Cardiac muscle cell (in vitro differentiated cells and primary cell): ENCODE data around the gene ACP4. TPM values are rescaled to one million over a fixed set of nuclear protein-coding genes. Genes with fewer than 3 reads are reported as not detected.

ENCODE experiments used
- DNase-seq, 2 donors: peaks; one replicate each; pipeline versions ENCODE4 v3.0.0 to v3.0.0-alpha.2; 2010 to 2017; ENCODE audit warnings: low read depth in 1 of 2, low spot score in 1 of 2
- H3K27ac ChIP-seq: fragments of 200-600 bp; sonication (generic); 2 replicates; pipeline ENCODE4 v1.5.1; 2016
- H3K27me3 ChIP-seq: fragments of 200-600 bp; sonication (generic); 2 replicates; pipeline ENCODE4 v1.6.0; 2016; ENCODE audit warnings: control low read depth
- H3K36me3 ChIP-seq: fragments of 200-600 bp; sonication (generic); 2 replicates; pipeline ENCODE4 v1.5.1; 2016; ENCODE audit warnings: control low read depth
- H3K4me1 ChIP-seq: fragments of 200-600 bp; sonication (generic); 2 replicates; pipeline ENCODE4 v1.8.1; 2017; ENCODE audit warnings: low read depth, mild to moderate bottlenecking, mixed run types
- H3K4me3 ChIP-seq: fragments of 200-600 bp; sonication (generic); 2 replicates; pipeline ENCODE4 v1.5.1; 2016; ENCODE audit warnings: mild to moderate bottlenecking
- H3K9me3 ChIP-seq: fragments of 200-600 bp; sonication (generic); 2 replicates; pipeline ENCODE4 v1.5.1; 2017; ENCODE audit warnings: low read depth, mild to moderate bottlenecking, control low read depth
- CTCF ChIP-seq: IDR thresholded peaks from 2 replicates; pipeline ENCODE4 v1.5.1; 2012; ENCODE audit warnings: low read depth, mild to moderate bottlenecking, low read length
- polyA plus RNA-seq: library from polyadenylated mRNA; unstranded; fragments of >200 nt; fragmentation: Nextera tagmentation; extraction: Ambion mirVana; gene quantifications from 2 replicates; pipeline ENCODE4 v1.2.1, GENCODE V29; 2016
- total RNA-seq: library from RNA; depleted of rRNA; stranded (reverse); fragments of >200 nt; gene quantifications from 2 replicates; pipeline ENCODE4 v1.2.3, GENCODE V29; 2016

The ACP4 gene
- total and polyA plus RNA-seq, 2 experiments from 2014 or later: 0.23 TPM; not detected in 1

DNA sequence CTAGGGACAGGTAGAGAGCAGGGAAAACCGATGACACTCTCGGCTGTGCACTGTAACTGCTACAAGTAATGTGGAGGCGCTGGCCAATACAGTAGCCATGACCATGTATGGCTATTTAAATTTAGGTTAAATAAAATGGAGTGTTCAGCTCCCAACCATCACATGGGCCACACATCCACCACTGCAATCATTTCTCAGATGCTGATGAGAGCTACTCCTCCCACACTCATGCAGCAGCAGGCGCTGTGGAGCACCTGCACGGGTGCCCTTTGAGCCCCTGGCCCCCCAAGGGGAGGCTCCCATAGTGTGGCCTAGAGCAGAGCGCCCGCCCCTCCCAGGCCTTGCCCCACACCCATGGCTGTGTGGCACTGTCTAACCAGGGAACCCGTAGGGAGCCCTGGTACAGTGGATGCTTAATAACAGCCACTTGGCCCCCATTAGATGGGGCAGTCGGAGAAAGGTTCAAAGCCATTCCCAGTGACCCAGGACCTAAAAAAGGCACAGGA lies 6.0 kb downstream of the ACP4 start:
- H3K27me3 ChIP-seq: no peaks in the 10 kb centered on the region
- TF ChIP-seq CTCF: no peak
- no peak overlapping the region for H3K4me3 ChIP-seq
- H3K27ac ChIP-seq: no peak overlapping the region
- H3K4me1 ChIP-seq: no peaks in the 10 kb centered on the region
- no peak for DNase-seq
- peaks cover 26% of the 10 kb centered on the region for H3K36me3 ChIP-seq
- no peaks in the 10 kb centered on the region for H3K9me3 ChIP-seq

- Histone ChIP-seq H3K4me3 (no peak overlapping the region), H3K4me1 (no peaks in the 10 kb centered on the region), H3K36me3 (peaks cover 30% of the 10 kb centered on the region), H3K27ac (no peak overlapping the region), H3K9me3 (no peaks in the 10 kb centered on the region), H3K27me3 (no peaks in the 10 kb centered on the region)
- TF ChIP-seq CTCF: no peak
- DNase-seq: no peak
Observed at GRCh38 chr19:50796634-50797428, 6.6 kb downstream of the ACP4 start.

GRCh38 chr19:50797429-50797780 lies 7.2 kb downstream of the ACP4 start:
- TF ChIP-seq CTCF: no peak
- Histone ChIP-seq H3K9me3 (no peaks in the 10 kb centered on the region), H3K27me3 (no peaks in the 10 kb centered on the region), H3K4me3 (no peak overlapping the region), H3K27ac (no peak overlapping the region), H3K36me3 (peaks cover 35% of the 10 kb centered on the region), H3K4me1 (no peaks in the 10 kb centered on the region)
- DNase-seq: no peak

GRCh38 chr19:50797781-50798658 lies 7.8 kb downstream of the ACP4 start:
- Histone ChIP-seq H3K27me3 (no peaks in the 10 kb centered on the region), H3K36me3 (peaks cover 35% of the 10 kb centered on the region)

More at GRCh38 chr19:50797781-50798658, 7.8 kb downstream of the ACP4 start:
- Histone ChIP-seq H3K4me1 (peaks cover 5% of the 10 kb centered on the region), H3K4me3 (no peak overlapping the region), H3K27ac (no peak overlapping the region), H3K9me3 (no peaks in the 10 kb centered on the region)
- DNase-seq: no peak
- no peak for TF ChIP-seq CTCF
